ENCODE data around the gene STAC. TPM values are rescaled to one million over a fixed set of nuclear protein-coding genes. Genes with fewer than 3 reads are reported as not detected.
A peak's percentile ranks its signal among the peaks of the same experiment; 100 is the strongest.

STAC gene
- polyA plus RNA-seq (2013, experiment 1 of 2) = 5.0 TPM
- polyA plus RNA-seq (2013, experiment 2 of 2) = 5.6 TPM

- peak within 1 kb of the TSS; percentile 74 for H3K9ac ChIP-seq (ENCODE audit: low read depth, low read length)
- H3K27ac ChIP-seq (ENCODE audit: low read depth, low read length) = no peak within 1 kb of the TSS
- peaks cover 15% of the 10 kb centered on the region; the same call in 1 of the 2 replicates for H3K4me1 ChIP-seq (ENCODE audit: insufficient read depth, low read length)
- peaks cover 33% of the 10 kb centered on the region for H3K27me3 ChIP-seq (ENCODE audit: insufficient read depth, low read length)
- H3K4me3 ChIP-seq (ENCODE audit: low read length) = peak within 1 kb of the TSS; percentile 68
- no peaks in the 10 kb centered on the region for H3K9me3 ChIP-seq (ENCODE audit: insufficient read depth, low read depth, low read length)
- H3K36me3 ChIP-seq (ENCODE audit: insufficient read depth, low read length) = 0 out of 2 replicates have a peak, but pooled peaks cover 3% of the 10 kb centered on the region
- WGBS = under 1% methylated on average over 72 of the region's 73 CpGs
Observed at GRCh38 chr3:36380221-36381031, at the start of gene STAC. Gene STAC (plus strand): TSS chr3:36380504. CDS start chr3:36380644, 140 bp downstream.

- H3K27me3 ChIP-seq (ENCODE audit: insufficient read depth, low read length) = no peaks in the 10 kb centered on the region
- H3K4me3 ChIP-seq (ENCODE audit: low read length) = no peak overlapping the region
- no peak overlapping the region for H3K27ac ChIP-seq (ENCODE audit: low read depth, low read length)
- H3K9me3 ChIP-seq (ENCODE audit: insufficient read depth, low read depth, low read length) = no peaks in the 10 kb centered on the region
- no peaks in the 10 kb centered on the region for H3K36me3 ChIP-seq (ENCODE audit: insufficient read depth, low read length)
- H3K4me1 ChIP-seq (ENCODE audit: insufficient read depth, low read length) = no peaks in the 10 kb centered on the region; the same call in 1 of the 2 replicates
- no peak overlapping the region for H3K9ac ChIP-seq (ENCODE audit: low read depth, low read length)
Observed at GRCh38 chr3:36332139-36332538, 48.2 kb upstream of the STAC start.

GRCh38 chr3:36362216-36362615, 18.1 kb upstream of the STAC start:
- Histone ChIP-seq H3K27ac (ENCODE audit: low read depth, low read length) (peak overlapping the region; percentile 49; the same call in 1 of the 2 replicates), H3K27me3 (ENCODE audit: insufficient read depth, low read length) (no peaks in the 10 kb centered on the region)
- WGBS = 78% methylated on average over 4 of the region's 4 CpGs

GRCh38 chr3:36362973-36363372, 17.3 kb upstream of the STAC start:
- Histone ChIP-seq H3K9me3 (ENCODE audit: insufficient read depth, low read depth, low read length) (no peaks in the 10 kb centered on the region), H3K9ac (ENCODE audit: low read depth, low read length) (no peak overlapping the region), H3K27me3 (ENCODE audit: insufficient read depth, low read length) (no peaks in the 10 kb centered on the region), H3K27ac (ENCODE audit: low read depth, low read length) (peak overlapping the region; percentile 34; the same call in 1 of the 2 replicates), H3K4me1 (ENCODE audit: insufficient read depth, low read length) (peaks cover 27% of the 10 kb centered on the region), H3K36me3 (ENCODE audit: insufficient read depth, low read length) (no peaks in the 10 kb centered on the region), H3K4me3 (ENCODE audit: low read length) (no peak overlapping the region)
- 21% methylated on average over 2 of the region's 2 CpGs for WGBS

More at GRCh38 chr3:36362216-36362615, 18.1 kb upstream of the STAC start:
- H3K36me3 ChIP-seq (ENCODE audit: insufficient read depth, low read length) = no peaks in the 10 kb centered on the region
- H3K4me3 ChIP-seq (ENCODE audit: low read length) = no peak overlapping the region
- H3K9ac ChIP-seq (ENCODE audit: low read depth, low read length) = no peak overlapping the region
- H3K4me1 ChIP-seq (ENCODE audit: insufficient read depth, low read length) = peaks cover 27% of the 10 kb centered on the region
- no peaks in the 10 kb centered on the region for H3K9me3 ChIP-seq (ENCODE audit: insufficient read depth, low read depth, low read length)

GRCh38 chr3:36364260-36364659, 16.0 kb upstream of the STAC start:
- H3K4me3 ChIP-seq (ENCODE audit: low read length) = no peak overlapping the region
- H3K9ac ChIP-seq (ENCODE audit: low read depth, low read length) = no peak overlapping the region
- peaks cover 27% of the 10 kb centered on the region for H3K4me1 ChIP-seq (ENCODE audit: insufficient read depth, low read length)
- no peaks in the 10 kb centered on the region for H3K36me3 ChIP-seq (ENCODE audit: insufficient read depth, low read length)
- H3K27me3 ChIP-seq (ENCODE audit: insufficient read depth, low read length) = no peaks in the 10 kb centered on the region
- no peak overlapping the region for H3K27ac ChIP-seq (ENCODE audit: low read depth, low read length)
- H3K9me3 ChIP-seq (ENCODE audit: insufficient read depth, low read depth, low read length) = no peaks in the 10 kb centered on the region
- 88% methylated on average over 4 of the region's 4 CpGs for WGBS

- WGBS = 96% methylated on average over 3 of the region's 3 CpGs
- H3K4me3 ChIP-seq (ENCODE audit: low read length) = no peak overlapping the region
Observed at GRCh38 chr3:36365829-36366228, 14.5 kb upstream of the STAC start.

GRCh38 chr3:36366308-36366707, 14.0 kb upstream of the STAC start:
- 91% methylated on average over 4 of the region's 4 CpGs for WGBS
- Histone ChIP-seq H3K9me3 (ENCODE audit: insufficient read depth, low read depth, low read length) (no peaks in the 10 kb centered on the region), H3K4me3 (ENCODE audit: low read length) (no peak overlapping the region), H3K27ac (ENCODE audit: low read depth, low read length) (no peak overlapping the region), H3K4me1 (ENCODE audit: insufficient read depth, low read length) (peaks cover 27% of the 10 kb centered on the region), H3K36me3 (ENCODE audit: insufficient read depth, low read length) (no peaks in the 10 kb centered on the region), H3K9ac (ENCODE audit: low read depth, low read length) (no peak overlapping the region), H3K27me3 (ENCODE audit: insufficient read depth, low read length) (no peaks in the 10 kb centered on the region)

More at GRCh38 chr3:36365829-36366228, 14.5 kb upstream of the STAC start:
- Histone ChIP-seq H3K4me1 (ENCODE audit: insufficient read depth, low read length) (peaks cover 27% of the 10 kb centered on the region), H3K27ac (ENCODE audit: low read depth, low read length) (no peak overlapping the region), H3K9me3 (ENCODE audit: insufficient read depth, low read depth, low read length) (no peaks in the 10 kb centered on the region), H3K9ac (ENCODE audit: low read depth, low read length) (no peak overlapping the region), H3K27me3 (ENCODE audit: insufficient read depth, low read length) (no peaks in the 10 kb centered on the region), H3K36me3 (ENCODE audit: insufficient read depth, low read length) (no peaks in the 10 kb centered on the region)

GRCh38 chr3:36367912-36368573, 12.3 kb upstream of the STAC start:
- Histone ChIP-seq H3K27ac (ENCODE audit: low read depth, low read length) (no peak overlapping the region), H3K9me3 (ENCODE audit: insufficient read depth, low read depth, low read length) (no peaks in the 10 kb centered on the region), H3K27me3 (ENCODE audit: insufficient read depth, low read length) (no peaks in the 10 kb centered on the region), H3K4me1 (ENCODE audit: insufficient read depth, low read length) (peaks cover 11% of the 10 kb centered on the region), H3K36me3 (ENCODE audit: insufficient read depth, low read length) (no peaks in the 10 kb centered on the region), H3K9ac (ENCODE audit: low read depth, low read length) (no peak overlapping the region), H3K4me3 (ENCODE audit: low read length) (no peak overlapping the region)
- 96% methylated on average over 3 of the region's 3 CpGs for WGBS

- Histone ChIP-seq H3K27ac (ENCODE audit: low read depth, low read length) (no peak overlapping the region), H3K4me1 (ENCODE audit: insufficient read depth, low read length) (no peaks in the 10 kb centered on the region)
Observed at GRCh38 chr3:36372534-36372935, 7.8 kb upstream of the STAC start.

GRCh38 chr3:36373084-36373483, 7.2 kb upstream of the STAC start:
- no peaks in the 10 kb centered on the region for H3K4me1 ChIP-seq (ENCODE audit: insufficient read depth, low read length)
- no peaks in the 10 kb centered on the region for H3K36me3 ChIP-seq (ENCODE audit: insufficient read depth, low read length)
- H3K4me3 ChIP-seq (ENCODE audit: low read length) = no peak overlapping the region
- H3K27ac ChIP-seq (ENCODE audit: low read depth, low read length) = no peak overlapping the region
- H3K9ac ChIP-seq (ENCODE audit: low read depth, low read length) = no peak overlapping the region
- no peaks in the 10 kb centered on the region for H3K27me3 ChIP-seq (ENCODE audit: insufficient read depth, low read length)
- H3K9me3 ChIP-seq (ENCODE audit: insufficient read depth, low read depth, low read length) = no peaks in the 10 kb centered on the region

More at GRCh38 chr3:36372534-36372935, 7.8 kb upstream of the STAC start:
- Histone ChIP-seq H3K27me3 (ENCODE audit: insufficient read depth, low read length) (no peaks in the 10 kb centered on the region), H3K36me3 (ENCODE audit: insufficient read depth, low read length) (no peaks in the 10 kb centered on the region), H3K9me3 (ENCODE audit: insufficient read depth, low read depth, low read length) (no peaks in the 10 kb centered on the region), H3K9ac (ENCODE audit: low read depth, low read length) (no peak overlapping the region), H3K4me3 (ENCODE audit: low read length) (no peak overlapping the region)

- no peaks in the 10 kb centered on the region for H3K4me1 ChIP-seq (ENCODE audit: insufficient read depth, low read length)
- no peak overlapping the region for H3K9ac ChIP-seq (ENCODE audit: low read depth, low read length)
- 92% methylated on average over 3 of the region's 3 CpGs for WGBS
- no peak overlapping the region for H3K4me3 ChIP-seq (ENCODE audit: low read length)
- no peaks in the 10 kb centered on the region for H3K36me3 ChIP-seq (ENCODE audit: insufficient read depth, low read length)
- no peak overlapping the region for H3K27ac ChIP-seq (ENCODE audit: low read depth, low read length)
- H3K9me3 ChIP-seq (ENCODE audit: insufficient read depth, low read depth, low read length) = no peaks in the 10 kb centered on the region
- H3K27me3 ChIP-seq (ENCODE audit: insufficient read depth, low read length) = no peaks in the 10 kb centered on the region
Observed at GRCh38 chr3:36373666-36374065, 6.6 kb upstream of the STAC start.

All from HUES64 (cell line).